GM12892 (cell line): ENCODE measurements around the gene GRAMD4.

Source experiments
- POLR2AphosphoS5 ChIP-seq: IDR thresholded peaks from 2 replicates; pipeline ENCODE4 v1.6.1; 2011; ENCODE audit warnings: low read depth, low read length, control low read depth
- TAF1 ChIP-seq: IDR thresholded peaks from 2 replicates; pipeline ENCODE4 v1.6.1; 2011; ENCODE audit warnings: low read depth, mild to moderate bottlenecking, control low read depth, low read length, borderline replicate concordance

- TF ChIP-seq TAF1 (no peak), POLR2AphosphoS5 (no peak)
Observed at GRCh38 chr22:46638601-46639431, 18.6 kb downstream of the GRAMD4 start.
